Stomach (tissue), 4 donors: ENCODE results near the gene SDHA.

ENCODE experiments used
- CTCF ChIP-seq, 7 experiments: fragments of 450-650 bp in 4 of 7; fragments of 200-600 bp in 3 of 7; sonication (generic) in 3 of 7; IDR thresholded peaks; one replicate each; pipeline ENCODE4 v1.5.1; 2016 to 2019; ENCODE audit warnings: antibody characterized with exemption in 7 of 7, control low read depth in 2 of 7, mild to moderate bottlenecking in 1 of 7
- EP300 ChIP-seq: sonication (generic); formaldehyde crosslinking; IDR thresholded peaks from one replicate; pipeline ENCODE4 v1.6.1; 2017; ENCODE audit warnings: antibody characterized with exemption

GRCh38 chr5:172421-172820, 45.7 kb upstream of the SDHA start:
- TF ChIP-seq CTCF (IDR thresholded peaks at IDR 0.05) = no peak
- no peak for TF ChIP-seq EP300
